Mammary epithelial cell (primary cell): ENCODE measurements around the gene CLDN24.

ENCODE experiments used
- CTCF ChIP-seq, 2 donors: IDR thresholded peaks in 1 of 2; conservative IDR thresholded peaks in 1 of 2; 2 replicates each; pipeline ENCODE4 v1.5.1; 2011 to 2012; ENCODE audit warnings: inconsistent platforms in 2 of 2, low read length in 2 of 2, mild to moderate bottlenecking in 2 of 2, control low read depth in 1 of 2, low read depth in 1 of 2; ENCODE audit not compliant: insufficient read depth in 1 of 2; ENCODE audit errors: extremely low read depth in 1 of 2
- EZH2 ChIP-seq: IDR thresholded peaks from 2 replicates; pipeline ENCODE4 v1.6.1; 2012; ENCODE audit warnings: low read length, inconsistent platforms, borderline replicate concordance

GRCh38 chr4:183348136-183348535 lies 25.9 kb upstream of the CLDN24 start:
- TF ChIP-seq CTCF (conservative IDR thresholded peaks at IDR 0.05 in 1 of 2, IDR thresholded peaks at IDR 0.05 in 1 of 2; ENCODE audit: extremely low read depth in 1 of 2, insufficient read depth in 1 of 2, low read depth in 1 of 2, low read length in 2 of 2) (no peak), EZH2 (no peak)
